OCI-M2 (cell line): ENCODE measurements around the gene AOC3.
"Not testable (repeated sequence)": the region's sequence is repeated elsewhere in the genome, so short reads cannot be mapped to it uniquely, and the experiment has no call there.

Source experiments
- DNase-seq: peaks from one replicate; lab custom pipeline; 2025; ENCODE audit not compliant: unreplicated experiment; lab: John Stamatoyannopoulos, UW

AOC3 gene

DNA sequence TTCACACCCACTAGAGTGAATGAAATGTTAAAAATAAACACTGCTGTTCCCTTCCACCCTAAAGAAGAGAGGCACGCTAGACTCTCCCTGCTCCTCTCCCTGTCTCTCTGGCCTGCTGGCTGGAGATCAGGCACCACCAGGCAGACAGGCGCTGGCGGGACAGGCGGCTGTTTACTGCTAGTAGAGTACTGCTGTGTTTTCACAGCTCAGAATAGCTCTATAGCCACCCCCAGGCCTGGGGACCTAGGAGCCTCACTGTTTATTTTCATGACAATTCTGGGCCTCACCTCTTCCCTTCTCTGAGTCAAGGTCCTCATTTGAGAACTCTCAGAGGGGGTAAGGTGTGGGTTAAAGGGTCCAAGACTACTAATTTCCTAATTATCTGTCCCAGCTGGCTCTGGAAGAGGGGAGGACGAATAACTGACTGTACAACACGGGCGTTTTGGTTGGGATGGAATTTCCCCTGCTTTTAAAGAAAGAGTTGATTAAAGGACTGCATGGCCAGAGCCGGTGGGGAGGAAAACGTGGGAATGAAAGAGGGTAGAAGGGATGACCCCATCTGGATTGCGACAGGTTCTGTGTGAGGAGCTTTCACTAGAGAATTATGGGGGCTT lies 40.6 kb downstream of the AOC3 start:
- DNase-seq, result no peak

DNA sequence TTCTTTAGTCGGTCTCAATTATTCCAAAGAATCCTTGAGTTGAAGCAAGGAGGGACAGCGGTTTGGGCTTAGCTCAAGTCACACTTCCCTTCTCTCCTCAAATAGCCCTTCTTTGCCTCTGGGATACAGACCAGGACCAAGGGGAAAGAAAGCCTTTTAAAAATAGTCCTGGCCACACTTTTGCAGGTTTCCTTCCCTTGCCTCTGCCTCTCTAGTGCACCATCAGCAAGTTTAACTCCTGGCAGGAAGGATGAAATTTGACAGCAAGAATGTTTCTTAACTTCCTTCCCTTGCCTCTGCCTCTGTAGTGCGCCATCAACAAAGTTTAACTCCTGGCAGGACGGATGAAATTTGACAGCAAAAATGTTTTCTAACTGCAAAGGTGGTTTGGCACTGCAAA lies 42.4 kb downstream of the AOC3 start:
- DNase-seq, result no peak

DNA sequence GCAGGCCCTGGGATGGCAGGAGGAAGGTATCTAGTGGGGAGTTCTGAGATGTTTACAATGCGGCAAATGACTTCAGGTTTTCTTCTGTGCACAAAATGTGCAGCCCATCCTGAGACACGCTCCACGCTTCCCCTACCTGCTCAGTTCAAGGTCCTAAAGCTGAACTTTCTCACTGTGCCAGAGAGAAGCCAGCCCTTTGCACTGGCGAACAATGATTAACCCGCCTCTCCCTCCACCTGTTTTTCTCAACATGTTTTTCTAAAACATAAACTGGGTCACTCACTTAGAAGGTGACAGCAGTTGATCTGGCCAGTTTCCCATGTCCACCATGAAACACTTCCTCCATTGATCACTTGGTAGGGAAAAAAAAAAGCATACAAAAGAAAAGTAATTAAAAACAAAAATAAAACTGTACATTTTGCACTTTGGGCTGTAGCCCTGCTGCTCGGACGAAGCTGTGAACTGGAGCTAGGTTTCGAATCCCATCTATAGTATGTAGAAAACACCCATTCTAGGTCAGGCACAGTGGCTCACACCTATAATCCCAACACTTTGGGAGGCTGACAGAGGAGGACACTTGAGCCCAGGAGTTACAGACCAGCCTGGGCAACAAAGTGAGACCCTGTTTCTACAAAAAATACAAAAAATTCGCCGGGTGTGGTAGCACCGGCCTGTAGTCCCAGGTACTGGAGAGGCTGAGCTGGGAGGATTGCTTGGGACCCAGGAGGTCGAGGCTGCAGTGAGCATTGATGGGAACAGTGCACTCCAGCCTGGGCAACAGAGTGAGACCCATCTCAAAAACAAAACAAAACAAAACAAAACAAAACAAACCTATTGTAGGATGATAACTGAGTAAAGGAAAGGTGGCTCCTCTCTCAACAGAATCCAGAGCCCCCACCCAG lies 43.5 kb downstream of the AOC3 start:
- no peak for DNase-seq

DNA sequence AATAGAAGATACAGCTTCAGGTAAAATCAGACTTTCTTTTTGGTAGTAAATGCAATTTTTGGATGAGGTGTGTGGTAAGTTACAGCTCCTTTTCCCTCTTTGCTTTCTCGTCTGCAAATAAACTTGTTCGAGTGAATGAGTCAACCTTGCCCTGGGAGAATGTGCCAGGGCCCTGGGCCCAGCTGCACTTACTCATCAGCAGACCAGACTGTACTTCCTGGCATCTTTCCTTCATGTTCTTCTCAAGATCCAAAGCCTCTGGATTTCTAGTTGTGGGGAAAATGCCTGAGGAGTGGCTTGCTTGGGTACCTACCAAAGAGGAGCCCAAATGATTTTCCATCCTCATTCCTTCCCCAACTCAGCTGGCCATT lies 44.2 kb downstream of the AOC3 start:
- no peak for DNase-seq

DNA sequence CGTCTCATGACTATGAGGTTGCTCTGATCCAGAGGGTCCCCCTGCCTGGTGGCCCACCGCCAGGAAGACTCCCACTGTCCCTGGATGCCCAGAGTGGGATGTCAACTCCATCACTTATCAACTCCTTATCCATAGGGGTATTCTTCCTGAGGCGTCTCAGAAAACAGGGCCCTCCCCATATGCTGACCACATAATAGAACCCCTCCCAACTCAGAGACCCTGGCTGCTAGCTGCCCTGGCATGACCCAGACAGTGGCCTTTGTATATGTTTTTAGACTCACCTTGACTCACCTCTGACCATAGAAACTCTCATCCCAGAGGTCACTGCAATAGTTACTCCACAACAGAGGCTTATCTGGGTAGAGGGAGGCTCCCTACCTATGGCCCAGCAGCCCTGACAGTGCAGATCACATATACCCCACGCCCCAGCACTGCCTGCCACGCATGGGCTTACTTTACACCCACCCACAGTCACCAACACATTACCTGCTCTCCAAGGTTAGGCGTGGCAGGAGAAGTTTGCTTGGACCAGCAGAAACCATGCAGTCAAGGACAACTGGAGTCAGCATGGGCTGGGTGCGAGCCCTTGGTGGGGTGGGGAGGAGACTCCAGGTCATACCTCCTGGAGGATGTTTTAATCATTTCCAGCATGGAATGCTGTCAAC lies 47.3 kb downstream of the AOC3 start:
- no peak for DNase-seq

DNA sequence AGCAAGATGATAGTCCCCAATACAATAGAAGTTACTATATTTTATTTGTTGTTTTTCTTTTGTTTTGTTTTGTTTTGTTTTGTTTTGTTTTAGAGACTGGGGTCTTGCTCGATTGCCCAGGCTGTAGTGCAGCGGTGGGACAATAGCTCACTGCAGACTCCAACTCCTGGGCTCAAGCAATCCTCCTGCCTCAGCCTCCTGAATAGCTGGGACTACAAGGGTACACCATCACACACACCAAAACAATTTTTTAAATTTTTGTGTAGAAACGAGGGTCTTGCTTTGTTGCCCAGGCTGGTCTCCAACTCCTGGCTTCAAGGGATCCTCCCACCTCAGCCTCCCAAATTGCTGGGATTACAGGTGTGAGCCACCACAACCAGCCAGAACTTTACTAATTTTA lies 49.0 kb downstream of the AOC3 start:
- DNase-seq, result not testable (repeated sequence)

DNA sequence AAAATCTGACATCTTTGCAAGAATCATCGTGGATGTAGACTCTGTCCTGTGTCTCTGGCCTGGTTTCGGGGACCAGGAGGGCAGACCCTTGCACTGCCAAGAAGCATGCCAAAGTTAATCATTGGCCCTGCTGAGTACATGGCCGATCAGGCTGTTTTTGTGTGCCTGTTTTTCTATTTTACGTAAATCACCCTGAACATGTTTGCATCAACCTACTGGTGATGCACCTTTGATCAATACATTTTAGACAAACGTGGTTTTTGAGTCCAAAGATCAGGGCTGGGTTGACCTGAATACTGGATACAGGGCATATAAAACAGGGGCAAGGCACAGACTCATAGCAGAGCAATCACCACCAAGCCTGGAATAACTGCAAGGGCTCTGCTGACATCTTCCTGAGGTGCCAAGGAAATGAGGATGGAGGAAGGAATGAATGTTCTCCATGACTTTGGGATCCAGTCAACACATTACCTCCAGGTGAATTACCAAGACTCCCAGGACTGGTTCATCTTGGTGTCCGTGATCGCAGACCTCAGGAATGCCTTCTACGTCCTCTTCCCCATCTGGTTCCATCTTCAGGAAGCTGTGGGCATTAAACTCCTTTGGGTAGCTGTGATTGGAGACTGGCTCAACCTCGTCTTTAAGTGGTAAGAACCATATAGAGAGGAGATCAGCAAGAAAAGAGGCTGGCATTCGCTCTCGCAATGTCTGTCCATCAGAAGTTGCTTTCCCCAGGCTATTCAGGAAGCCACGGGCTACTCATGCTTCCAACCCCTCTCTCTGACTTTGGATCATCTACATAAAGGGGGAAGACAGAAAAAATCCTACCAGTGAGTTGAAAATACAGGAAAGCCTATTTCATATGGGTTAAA lies 49.7 kb downstream of the AOC3 start, which contains the start of gene G6PC1:
TSS of gene G6PC1 (plus strand) at position 340 of the 872 bp plus-strand sequence. CDS start at position 418, 78 bp downstream.
- no peak for DNase-seq

DNA sequence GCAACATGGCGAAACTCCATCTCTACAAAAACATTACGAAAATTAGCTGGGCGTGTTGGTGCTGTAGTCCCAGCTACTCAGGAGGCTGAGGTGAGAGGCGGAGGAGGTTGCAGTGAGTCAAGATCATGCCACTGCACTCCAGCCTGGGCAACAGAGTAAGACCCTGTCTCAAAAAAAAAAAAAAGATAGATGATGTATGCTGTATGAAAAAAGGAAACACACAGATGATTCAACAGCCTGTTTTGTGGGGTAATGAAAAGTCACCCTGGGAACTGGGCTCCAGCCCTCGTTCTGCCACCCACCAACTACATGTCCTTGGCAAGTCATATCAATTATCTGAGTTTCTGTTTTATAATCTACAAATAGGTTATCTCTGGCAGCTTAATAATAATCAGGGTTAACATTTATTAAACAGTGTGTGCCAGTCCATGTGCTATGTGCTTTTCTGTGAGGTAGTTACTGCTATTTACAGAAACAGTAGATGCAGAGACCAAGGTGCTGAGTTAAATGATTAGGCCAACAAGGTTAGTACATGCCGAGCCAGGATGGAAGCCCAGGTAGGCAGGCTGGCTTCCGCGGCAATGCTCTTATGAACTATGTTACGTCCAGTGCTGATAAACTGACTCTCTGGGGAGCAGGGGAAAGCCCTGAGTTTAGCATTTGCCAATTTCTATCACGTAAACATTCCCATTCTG lies 50.7 kb downstream of the AOC3 start:
- DNase-seq, result no peak

DNA sequence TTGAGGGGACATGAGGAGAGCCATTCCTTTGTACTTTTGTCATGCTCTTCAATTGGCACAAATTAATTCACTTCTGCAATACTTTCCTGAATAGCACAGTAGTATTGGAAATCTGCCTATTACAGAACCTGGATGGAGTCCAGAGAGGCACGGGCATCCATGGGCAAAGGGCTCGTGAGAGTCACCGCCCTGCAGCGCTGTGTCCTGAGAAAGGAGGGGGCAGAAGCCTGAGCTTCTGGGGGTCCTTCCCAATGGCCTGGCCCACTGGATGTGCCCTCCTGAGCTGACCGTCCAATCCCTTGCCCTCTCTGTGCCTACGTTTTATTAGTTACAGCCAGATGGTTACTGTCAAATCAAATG lies 53.1 kb downstream of the AOC3 start:
- DNase-seq, result no peak

DNA sequence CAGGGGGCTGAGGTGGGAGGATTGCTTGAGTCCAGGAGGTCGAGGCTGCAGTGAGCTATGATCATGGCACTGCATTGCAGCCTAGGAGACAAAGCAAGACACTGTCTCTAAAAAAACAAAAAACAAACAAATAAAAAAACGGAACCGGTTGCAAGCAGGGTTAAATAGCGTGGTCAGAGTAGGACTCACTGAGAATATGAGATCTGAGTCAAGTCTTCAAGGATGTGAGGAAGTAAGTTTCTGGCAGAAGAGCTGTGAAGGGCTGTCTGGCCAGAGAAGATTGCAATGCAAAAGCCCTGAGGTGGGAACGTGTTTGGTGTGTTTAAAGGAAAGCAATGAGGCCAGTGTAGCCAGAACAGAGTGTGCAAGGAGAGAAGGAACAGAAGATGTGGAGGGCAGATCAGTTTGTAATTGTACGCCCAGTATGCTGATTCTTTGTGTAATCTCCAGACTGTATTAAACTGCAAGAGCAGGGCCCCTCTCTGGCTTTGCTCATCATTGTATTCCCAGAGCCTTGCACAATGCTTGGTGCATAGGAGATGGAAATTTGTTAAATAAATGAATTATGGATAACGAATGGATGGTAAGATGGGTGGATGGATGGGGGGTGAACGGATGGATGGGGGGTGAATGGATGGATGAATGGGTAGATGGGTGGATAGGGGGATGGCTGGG lies 55.9 kb downstream of the AOC3 start:
- no peak for DNase-seq
